Measurements from ENCODE around the gene DHODH.
"Not testable (repeated sequence)": the region's sequence is repeated elsewhere in the genome, so short reads cannot be mapped to it uniquely, and the experiment has no call there.

DHODH gene

GRCh38 chr16:72008424-72009216, at the start of gene DHODH:
Gene DHODH, plus strand, starts transcription at chr16:72008744. Its CDS starts 21 bp downstream, at chr16:72008765.
- peak; percentile 95 to 98 (median 97) for DNase-seq (ENCODE audit: low read depth in 3 of 3)

GRCh38 chr16:71961066-71962039, 47.2 kb upstream of the DHODH start:
- DNase-seq (ENCODE audit: low read depth in 3 of 3), result peak; percentile 67 to 76 (median 75)

- no peak for DNase-seq (ENCODE audit: low read depth in 3 of 3)
These were observed 45.2 kb upstream of the DHODH start for GRCh38 chr16:71963125-71963875.

GRCh38 chr16:71965223-71965622, 43.3 kb upstream of the DHODH start:
- DNase-seq (ENCODE audit: low read depth in 3 of 3), result no peak

DNA sequence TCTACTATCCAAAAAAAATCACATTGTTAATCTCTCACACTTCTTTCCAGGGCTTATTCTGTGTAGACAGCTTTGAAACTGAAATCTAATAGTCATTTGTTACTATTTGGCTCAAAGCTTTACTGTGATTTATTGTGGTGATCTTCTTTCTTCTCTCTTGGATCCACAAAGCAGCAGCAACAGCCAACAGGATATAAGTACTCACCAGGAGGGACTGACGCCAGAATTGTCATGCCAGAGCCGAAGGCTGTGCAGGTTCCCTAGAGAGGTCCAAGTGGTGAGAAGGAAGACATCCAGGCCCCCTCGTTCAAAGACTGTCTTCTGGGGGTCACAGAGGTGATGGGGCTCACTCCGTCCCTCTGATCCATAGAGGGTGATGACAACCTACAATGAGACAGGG, 41.6 kb upstream of the DHODH start:
- DNase-seq (ENCODE audit: low read depth in 3 of 3), result no peak

DNA sequence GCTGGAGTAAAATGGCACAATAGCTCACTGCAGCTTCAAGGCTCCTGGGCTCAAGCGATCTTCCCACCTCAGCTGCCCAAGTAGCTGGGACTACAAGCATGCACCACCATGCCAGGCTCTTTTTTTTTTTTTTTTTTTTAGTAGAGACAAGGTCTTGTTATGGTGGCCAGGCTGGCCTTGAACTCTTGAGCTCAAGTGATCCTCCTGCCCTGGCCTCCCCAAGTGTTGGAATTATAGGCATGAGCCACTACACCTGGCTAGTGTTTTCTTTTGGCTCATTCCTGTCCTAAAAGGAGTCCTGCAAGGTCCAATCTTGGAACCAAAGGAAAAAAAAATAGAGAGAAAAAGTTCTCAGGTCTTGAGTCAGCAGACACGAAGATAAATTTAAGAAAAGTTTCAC, 39.2 kb upstream of the DHODH start:
- no peak for DNase-seq (ENCODE audit: low read depth in 3 of 3)

- no peak for DNase-seq (ENCODE audit: low read depth in 3 of 3)
These were observed 37.0 kb upstream of the DHODH start for GRCh38 chr16:71971571-71971970.

- DNase-seq (ENCODE audit: low read depth in 3 of 3), result no peak
These were observed 36.2 kb upstream of the DHODH start for GRCh38 chr16:71972356-71972755.

DNA sequence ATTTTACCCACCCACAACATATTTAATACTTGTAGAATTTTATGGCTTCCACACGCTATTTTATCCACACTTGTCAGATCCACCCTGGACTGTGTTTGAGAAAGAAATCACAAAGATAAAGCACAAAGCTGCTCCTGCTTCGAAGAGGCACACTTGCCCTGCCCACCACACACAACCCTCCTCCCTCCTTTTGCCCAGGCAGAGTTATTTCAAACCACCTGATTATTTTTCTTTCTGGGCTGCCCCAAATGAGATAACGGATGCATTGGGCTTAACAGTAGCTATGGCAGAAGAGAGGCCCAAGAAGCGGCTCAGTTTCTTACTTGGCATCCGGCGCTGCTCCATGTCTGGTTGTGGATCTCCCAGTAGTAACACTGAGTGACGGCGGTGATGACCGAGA, 35.5 kb upstream of the DHODH start:
- no peak for DNase-seq (ENCODE audit: low read depth in 3 of 3)

- DNase-seq (ENCODE audit: low read depth in 3 of 3), result no peak
These were observed 34.3 kb upstream of the DHODH start for GRCh38 chr16:71974068-71974818.

- DNase-seq (ENCODE audit: low read depth in 3 of 3), result no peak
These were observed 23.1 kb upstream of the DHODH start for GRCh38 chr16:71985262-71985974.

GRCh38 chr16:71986131-71986530, 22.4 kb upstream of the DHODH start:
- DNase-seq (ENCODE audit: low read depth in 3 of 3), result no peak

- DNase-seq (ENCODE audit: low read depth in 3 of 3), result no peak
These were observed 13.5 kb upstream of the DHODH start for GRCh38 chr16:71995038-71995437.

GRCh38 chr16:71997578-71997977, 11.0 kb upstream of the DHODH start:
- DNase-seq (ENCODE audit: low read depth in 3 of 3), result not testable (repeated sequence)

- DNase-seq (ENCODE audit: low read depth in 3 of 3), result no peak
These were observed 7.2 kb upstream of the DHODH start for GRCh38 chr16:72001180-72001874.

DNA sequence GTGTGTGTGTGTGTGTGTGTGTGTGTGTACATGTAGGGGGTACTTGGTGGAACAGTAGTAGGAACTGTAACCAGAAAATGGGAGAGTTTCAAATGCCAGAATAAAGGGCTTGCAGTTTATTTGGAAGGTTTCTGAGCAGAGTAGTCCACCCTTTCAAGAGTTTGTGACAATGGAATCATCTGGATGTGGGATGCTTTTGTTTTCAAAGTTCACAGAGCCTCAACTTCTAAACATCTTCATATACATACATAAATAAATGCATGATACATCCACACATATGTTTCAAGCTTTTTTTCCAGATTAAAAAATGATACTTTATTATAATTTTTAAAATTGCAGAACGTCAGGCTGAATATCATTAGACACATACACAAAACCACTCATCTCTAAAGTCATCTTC, 5.9 kb upstream of the DHODH start:
- no peak for DNase-seq (ENCODE audit: low read depth in 3 of 3)

DNA sequence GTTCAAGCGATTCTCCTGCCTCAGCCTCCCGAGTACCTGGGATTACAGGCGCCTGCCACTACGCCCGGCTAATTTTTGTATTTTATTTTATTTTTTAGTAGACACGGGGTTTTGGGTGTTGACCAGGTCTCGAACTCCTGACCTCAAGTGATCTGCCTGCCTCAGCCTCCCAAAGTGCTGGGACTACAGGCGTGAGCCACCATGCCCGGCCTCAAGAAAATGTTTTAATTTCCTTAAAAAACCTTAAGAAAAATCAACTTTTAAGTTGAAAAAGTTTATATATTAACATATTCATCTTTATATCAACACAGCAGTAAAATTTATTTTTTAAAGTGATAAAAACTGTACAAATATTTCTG, 500 bp upstream of the DHODH start:
- DNase-seq (ENCODE audit: low read depth in 3 of 3), result not testable (repeated sequence)

- DNase-seq (ENCODE audit: low read depth in 3 of 3), result no peak
These were observed 1.2 kb downstream of the DHODH start for GRCh38 chr16:72009779-72010178.

GRCh38 chr16:72012607-72013006, 4.1 kb downstream of the DHODH start:
- no peak for DNase-seq (ENCODE audit: low read depth in 3 of 3)

DNA sequence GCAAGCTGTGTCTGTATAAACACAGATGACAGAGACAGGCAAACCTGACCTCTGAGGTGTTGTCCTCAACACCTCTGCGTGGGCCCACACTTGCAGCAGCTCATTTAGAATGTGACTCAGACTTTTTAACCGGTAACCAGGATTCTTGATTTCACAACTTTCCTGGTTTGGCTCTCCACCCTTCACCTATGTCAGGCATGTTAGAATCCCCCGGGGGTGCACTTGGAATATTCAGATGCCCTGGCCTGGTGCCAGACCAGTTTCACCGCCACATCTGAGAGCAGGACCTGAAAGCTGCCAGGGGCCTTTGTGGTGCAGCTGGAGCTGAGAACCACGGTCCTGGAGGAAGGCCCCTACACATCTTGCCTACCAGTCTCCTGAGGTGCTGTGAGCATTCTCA, 4.8 kb downstream of the DHODH start:
- no peak for DNase-seq (ENCODE audit: low read depth in 3 of 3)

Data from stimulated activated CD4-positive, alpha-beta T cell treated with anti-CD3 and anti-CD28 coated beads, TNF-alpha, amount 100 ng/mL, for 48 hours (primary cell).